Activated CD8-positive, alpha-beta memory T cell treated with anti-CD3 and anti-CD28 coated beads for 24 hours (primary cell): Measurements from ENCODE around the gene SLC22A23.

ENCODE experiments used
- DNase-seq: peaks from one replicate; pipeline ENCODE4 v3.0.0-alpha.2; 2020

Gene SLC22A23

GRCh38 chr6:3280866-3281465 is 175.9 kb downstream of the SLC22A23 start:
- no peak for DNase-seq

- DNase-seq, result no peak
Observed at GRCh38 chr6:3280091-3280490, 176.8 kb downstream of the SLC22A23 start.

GRCh38 chr6:3278691-3279090 is 178.2 kb downstream of the SLC22A23 start:
- no peak for DNase-seq

GRCh38 chr6:3277851-3278416 is 178.9 kb downstream of the SLC22A23 start:
- no peak for DNase-seq

- DNase-seq, result no peak
Observed at GRCh38 chr6:3277251-3277650, 179.6 kb downstream of the SLC22A23 start.

- DNase-seq, result no peak
Observed at GRCh38 chr6:3276174-3277167, 180.4 kb downstream of the SLC22A23 start.

GRCh38 chr6:3273707-3274521 is 182.9 kb downstream of the SLC22A23 start:
- DNase-seq, result no peak

GRCh38 chr6:3272911-3273547 is 183.8 kb downstream of the SLC22A23 start:
- DNase-seq, result no peak

- no peak for DNase-seq
Observed at GRCh38 chr6:3271756-3272155, 185.1 kb downstream of the SLC22A23 start.

- no peak for DNase-seq
Observed at GRCh38 chr6:3270258-3270657, 186.6 kb downstream of the SLC22A23 start.

GRCh38 chr6:3269281-3269975 is 187.4 kb downstream of the SLC22A23 start:
- no peak for DNase-seq

- DNase-seq, result no peak
Observed at GRCh38 chr6:3268680-3269079, 188.2 kb downstream of the SLC22A23 start.

GRCh38 chr6:3267162-3267561 is 189.7 kb downstream of the SLC22A23 start:
- DNase-seq, result no peak

- DNase-seq, result no peak
Observed at GRCh38 chr6:3266170-3266569, 190.7 kb downstream of the SLC22A23 start.

- no peak for DNase-seq
Observed at GRCh38 chr6:3265671-3266070, 191.2 kb downstream of the SLC22A23 start.

GRCh38 chr6:3264356-3264755 is 192.5 kb downstream of the SLC22A23 start:
- no peak for DNase-seq

GRCh38 chr6:3263096-3263495 is 193.8 kb downstream of the SLC22A23 start:
- no peak for DNase-seq

- no peak for DNase-seq
Observed at GRCh38 chr6:3261921-3262320, 194.9 kb downstream of the SLC22A23 start.

- no peak for DNase-seq
Observed at GRCh38 chr6:3261518-3261820, 195.4 kb downstream of the SLC22A23 start.

- DNase-seq, result no peak
Observed at GRCh38 chr6:3260772-3261517, 195.9 kb downstream of the SLC22A23 start.

- DNase-seq, result no peak
Observed at GRCh38 chr6:3260296-3260695, 196.6 kb downstream of the SLC22A23 start.
